Stomach (tissue), 9 donors: ENCODE results near the gene PPP2CA. TPM values are rescaled to one million over a fixed set of nuclear protein-coding genes. Genes with fewer than 3 reads are reported as not detected.

Experiments
- DNase-seq, 2 donors: peaks; one replicate each; pipeline versions ENCODE4 v3.0.0 to v3.0.0-alpha.2; 2013 to 2019
- H3K27ac ChIP-seq, 5 donors: fragments of 200-600 bp in 4 of 5; sonication (generic) in 4 of 5; one replicate each; pipeline ENCODE4 v1.5.1; 2013 to 2019; ENCODE audit warnings: mild to moderate bottlenecking in 1 of 5, moderate library complexity in 1 of 5
- H3K27me3 ChIP-seq, 3 donors: fragments of 200-600 bp; sonication (generic); one replicate each; pipeline ENCODE4 v1.5.1; 2017 to 2019; ENCODE audit warnings: mixed run types in 1 of 3
- H3K36me3 ChIP-seq, 4 donors: fragments of 200-600 bp; sonication (generic); 1 replicate in 3 of 4; 2 replicates in 1 of 4; pipeline ENCODE4 v1.5.1; 2016 to 2019
- H3K4me1 ChIP-seq, 4 donors: fragments of 200-600 bp; sonication (generic); one replicate each; pipeline ENCODE4 v1.5.1; 2016 to 2019
- H3K4me3 ChIP-seq, 4 donors: fragments of 200-600 bp; sonication (generic) in 3 of 4; one replicate each; pipeline ENCODE4 v1.5.1; 2016 to 2019; ENCODE audit warnings: mild to moderate bottlenecking in 1 of 4
- H3K9me3 ChIP-seq, 4 donors: fragments of 200-600 bp; sonication (generic); one replicate each; pipeline ENCODE4 v1.5.1; 2016 to 2019
- CTCF ChIP-seq, 7 experiments: fragments of 450-650 bp in 4 of 7; fragments of 200-600 bp in 3 of 7; sonication (generic) in 3 of 7; IDR thresholded peaks; one replicate each; pipeline ENCODE4 v1.5.1; 2016 to 2019; ENCODE audit warnings: antibody characterized with exemption in 7 of 7, control low read depth in 2 of 7, mild to moderate bottlenecking in 1 of 7
- EP300 ChIP-seq: sonication (generic); formaldehyde crosslinking; IDR thresholded peaks from one replicate; pipeline ENCODE4 v1.6.1; 2017; ENCODE audit warnings: antibody characterized with exemption
- POLR2A ChIP-seq, 4 donors: fragments of 450-650 bp; IDR thresholded peaks; one replicate each; pipeline ENCODE4 v1.6.1; 2016; ENCODE audit warnings: antibody characterized with exemption in 4 of 4, control low read depth in 2 of 4, mild to moderate bottlenecking in 1 of 4, moderate library complexity in 1 of 4
- POLR2AphosphoS5 ChIP-seq, 3 donors: sonication (generic); formaldehyde crosslinking; IDR thresholded peaks; one replicate each; pipeline ENCODE4 v1.6.1; 2016; ENCODE audit warnings: antibody characterized with exemption in 3 of 3
- WGBS, 5 donors: extraction: QIAGEN DNeasy Blood & Tissue Kit in 3 of 5; methylation state at CpG; one replicate each; pipeline versions ENCODE4 v1.1.5 to v1.1.7; 2013 to 2018; 5-methylcytosine and 5-hydroxymethylcytosine counted together
- intact Hi-C: fragments of 100-400 bp; cut with DNase I; formaldehyde crosslinking; loops from one replicate; pipeline ENCODE4 v1.15.1; 2023; ENCODE audit warnings: low total_unique reads
- polyA plus RNA-seq, 3 donors: library from polyadenylated mRNA; stranded (reverse); fragments of 200-250 nt; gene quantifications; one replicate each; pipeline ENCODE4 v1.2.3, GENCODE V29; 2013
- total RNA-seq, 5 donors: library from RNA; depleted of rRNA; stranded (reverse); fragments of >200 nt; gene quantifications; one replicate each; pipeline versions ENCODE4 v1.1.0 to v1.2.3, GENCODE V29; 2014 to 2016
- donor health status: healthy with polysubstance abuse.
- donor health status: Bipolar disorder and iron deficiency.
- donor health status: healthy.

The PPP2CA gene
- total and polyA plus RNA-seq, 8 donors, result 29.4 to 108 (median 55.2) TPM

DNA sequence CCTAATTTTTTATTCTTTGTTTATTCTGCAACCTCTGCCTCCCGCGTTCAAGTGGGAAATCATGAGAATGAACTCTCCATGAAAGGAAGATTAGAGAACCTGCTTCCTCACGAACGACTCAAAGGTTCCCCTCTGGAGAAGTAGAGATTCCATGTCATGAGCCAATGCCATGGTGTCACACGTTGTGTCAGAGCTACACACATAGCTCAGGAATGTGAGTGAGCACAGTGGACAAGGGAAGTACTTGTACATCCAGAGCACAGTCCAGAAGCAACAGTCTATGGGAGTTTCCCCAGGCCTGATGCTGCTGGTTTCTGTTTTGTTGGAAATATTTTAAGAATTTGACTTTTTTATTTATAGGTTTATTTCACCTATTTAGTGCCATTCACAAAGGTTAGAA lies 26.8 kb upstream of the PPP2CA start:
- TF ChIP-seq CTCF (IDR thresholded peaks at IDR 0.05), result no peak
- no peak for TF ChIP-seq POLR2AphosphoS5 (IDR thresholded peaks at IDR 0.05)
- no peak for TF ChIP-seq POLR2A (IDR thresholded peaks at IDR 0.05)
- TF ChIP-seq EP300, result no peak
- Histone ChIP-seq H3K36me3 (no peaks in the 10 kb centered on the region), H3K4me3 (no peak overlapping the region), H3K9me3 (no peaks in the 10 kb centered on the region), H3K4me1 (no peaks in the 10 kb centered on the region), H3K27ac (no peak overlapping the region), H3K27me3 (no peaks in the 10 kb centered on the region)
- intact Hi-C loops, result no loop called here
- DNase-seq, result peak in 1 of 2 donors; percentile 24
- 58 to 76% (median 69%) methylated on average over 5 of the region's 5 CpGs for WGBS, 5 donors

GRCh38 chr5:134250949-134251348 lies 25.1 kb upstream of the PPP2CA start:
- TF ChIP-seq EP300, result no peak
- TF ChIP-seq CTCF (IDR thresholded peaks at IDR 0.05), result no peak
- TF ChIP-seq POLR2AphosphoS5 (IDR thresholded peaks at IDR 0.05), result no peak
- TF ChIP-seq POLR2A (IDR thresholded peaks at IDR 0.05), result no peak
- Histone ChIP-seq H3K4me3 (no peak overlapping the region), H3K9me3 (no peaks in the 10 kb centered on the region), H3K36me3 (no peaks in the 10 kb centered on the region), H3K27me3 (no peaks in the 10 kb centered on the region), H3K27ac (no peak overlapping the region), H3K4me1 (no peaks in the 10 kb centered on the region)
- no peak for DNase-seq
- WGBS, 5 donors, result 55 to 81% (median 72%) methylated on average over 3 of the region's 3 CpGs
- intact Hi-C loops, result no loop called here

GRCh38 chr5:134249469-134250379 lies 23.9 kb upstream of the PPP2CA start:
- intact Hi-C loops, result no loop called here
- TF ChIP-seq POLR2A (IDR thresholded peaks at IDR 0.05) (no peak), EP300 (no peak), CTCF (IDR thresholded peaks at IDR 0.05) (no peak), POLR2AphosphoS5 (IDR thresholded peaks at IDR 0.05) (no peak)
- H3K27me3 ChIP-seq, result no peaks in the 10 kb centered on the region
- H3K4me1 ChIP-seq, result peaks cover 0 to 10% (median 8%) of the 10 kb centered on the region in 4 donors
- DNase-seq, result peak in 1 of 2 donors; percentile 34
- no peak overlapping the region for H3K4me3 ChIP-seq
- WGBS, 5 donors, result 83 to 88% (median 85%) methylated on average over 15 of the region's 15 CpGs
- no peaks in the 10 kb centered on the region for H3K36me3 ChIP-seq
- no peak overlapping the region for H3K27ac ChIP-seq
- H3K9me3 ChIP-seq, result no peaks in the 10 kb centered on the region

- Histone ChIP-seq H3K4me3 (no peak overlapping the region), H3K27ac (no peak overlapping the region), H3K9me3 (no peaks in the 10 kb centered on the region), H3K4me1 (peaks cover 0 to 10% (median 8%) of the 10 kb centered on the region in 4 donors), H3K27me3 (no peaks in the 10 kb centered on the region), H3K36me3 (no peaks in the 10 kb centered on the region)
- DNase-seq, result no peak
- 63 to 81% (median 77%) methylated on average over 3 of the region's 3 CpGs for WGBS, 5 donors
- intact Hi-C loops, result no loop called here
- TF ChIP-seq POLR2A (IDR thresholded peaks at IDR 0.05), result no peak
- TF ChIP-seq POLR2AphosphoS5 (IDR thresholded peaks at IDR 0.05), result no peak
- TF ChIP-seq EP300, result no peak
- no peak for TF ChIP-seq CTCF (IDR thresholded peaks at IDR 0.05)
Measured at GRCh38 chr5:134248256-134248655, 22.4 kb upstream of the PPP2CA start.
